ENCODE measurements around the gene CCDC24.

CCDC24 gene

GRCh38 chr1:43995984-43996732 is 4.8 kb downstream of the CCDC24 start:
- H3K4me1 ChIP-seq (ENCODE audit: insufficient read depth, low read length, poor library complexity, severe bottlenecking): peaks cover 10% of the 10 kb centered on the region
- no peak overlapping the region for H3K9ac ChIP-seq (ENCODE audit: low read depth, low read length, poor library complexity, severe bottlenecking)
- no peak overlapping the region for H3K4me3 ChIP-seq (ENCODE audit: low read length, poor library complexity, severe bottlenecking)

DNA sequence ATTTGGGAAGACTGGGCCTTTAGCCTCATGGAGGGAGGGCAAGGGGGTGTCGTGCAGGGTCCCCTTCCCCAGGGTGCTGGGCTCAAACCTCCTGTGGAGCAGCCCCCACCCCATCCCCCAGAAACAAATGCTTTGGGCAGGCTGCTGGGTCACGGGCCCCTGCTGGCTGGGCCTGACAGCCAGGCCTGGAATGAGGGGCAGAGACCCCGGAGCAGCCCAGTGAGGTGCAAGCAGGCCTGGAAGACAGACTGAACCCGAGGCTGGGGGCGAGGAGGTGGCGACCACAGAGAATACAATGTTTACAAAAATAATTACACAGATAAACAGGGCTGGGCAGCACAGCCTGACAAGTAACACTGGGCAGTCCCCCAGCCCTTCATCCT is 5.3 kb downstream of the CCDC24 start:
- no peak overlapping the region for H3K4me2 ChIP-seq (ENCODE audit: low read depth, low read length, poor library complexity, severe bottlenecking)
- no peaks in the 10 kb centered on the region for H3K79me2 ChIP-seq (ENCODE audit: insufficient read depth, low read length)
- no peaks in the 10 kb centered on the region for H3F3A ChIP-seq (ENCODE audit: low read depth)
- TF ChIP-seq CTCF (conservative IDR thresholded peaks at IDR 0.05; ENCODE audit: low read length) (no peak), EZH2phosphoT487 (IDR thresholded peaks at IDR 0.05; ENCODE audit: borderline replicate concordance) (no peak)
- H2AFZ ChIP-seq (ENCODE audit: low read length): no peak overlapping the region
- no peak overlapping the region for H3K4me3 ChIP-seq (ENCODE audit: low read length, poor library complexity, severe bottlenecking)
- peaks cover 10% of the 10 kb centered on the region for H3K4me1 ChIP-seq (ENCODE audit: insufficient read depth, low read length, poor library complexity, severe bottlenecking)
- H3K27me3 ChIP-seq (ENCODE audit: insufficient read depth, low read length, poor library complexity, severe bottlenecking): no peaks in the 10 kb centered on the region
- no peak overlapping the region for H3K9ac ChIP-seq (ENCODE audit: low read depth, low read length, poor library complexity, severe bottlenecking)
- no peaks in the 10 kb centered on the region for H3K9me2 ChIP-seq (replicated peaks; ENCODE audit: low read depth, low read length)
- H3K9me3 ChIP-seq (ENCODE audit: insufficient read depth, low read depth, low read length): no peaks in the 10 kb centered on the region
- H4K20me1 ChIP-seq (ENCODE audit: insufficient read depth, low read length, poor library complexity, severe bottlenecking): no peaks in the 10 kb centered on the region
- H3K36me3 ChIP-seq (ENCODE audit: insufficient read depth, low read length): no peaks in the 10 kb centered on the region

More at GRCh38 chr1:43995984-43996732, 4.8 kb downstream of the CCDC24 start:
- no peaks in the 10 kb centered on the region for H3K9me3 ChIP-seq (ENCODE audit: insufficient read depth, low read depth, low read length)
- TF ChIP-seq EZH2phosphoT487 (IDR thresholded peaks at IDR 0.05; ENCODE audit: borderline replicate concordance): no peak
- no peak for TF ChIP-seq CTCF (conservative IDR thresholded peaks at IDR 0.05; ENCODE audit: low read length)
- H3K4me2 ChIP-seq (ENCODE audit: low read depth, low read length, poor library complexity, severe bottlenecking): no peak overlapping the region
- H4K20me1 ChIP-seq (ENCODE audit: insufficient read depth, low read length, poor library complexity, severe bottlenecking): no peaks in the 10 kb centered on the region
- H3K27me3 ChIP-seq (ENCODE audit: insufficient read depth, low read length, poor library complexity, severe bottlenecking): no peaks in the 10 kb centered on the region
- no peaks in the 10 kb centered on the region for H3K9me2 ChIP-seq (replicated peaks; ENCODE audit: low read depth, low read length)
- H3K36me3 ChIP-seq (ENCODE audit: insufficient read depth, low read length): no peaks in the 10 kb centered on the region
- H3K79me2 ChIP-seq (ENCODE audit: insufficient read depth, low read length): no peaks in the 10 kb centered on the region
- H3F3A ChIP-seq (ENCODE audit: low read depth): no peaks in the 10 kb centered on the region
- no peak overlapping the region for H2AFZ ChIP-seq (ENCODE audit: low read length)

- H2AFZ ChIP-seq (ENCODE audit: low read length): no peak overlapping the region
- H3K4me2 ChIP-seq (ENCODE audit: low read depth, low read length, poor library complexity, severe bottlenecking): no peak overlapping the region
- no peaks in the 10 kb centered on the region for H3K27me3 ChIP-seq (ENCODE audit: insufficient read depth, low read length, poor library complexity, severe bottlenecking)
- no peak overlapping the region for H3K4me3 ChIP-seq (ENCODE audit: low read length, poor library complexity, severe bottlenecking)
- TF ChIP-seq EZH2phosphoT487 (IDR thresholded peaks at IDR 0.05; ENCODE audit: borderline replicate concordance): no peak
- no peak for TF ChIP-seq CTCF (conservative IDR thresholded peaks at IDR 0.05; ENCODE audit: low read length)
- no peaks in the 10 kb centered on the region for H3K9me2 ChIP-seq (replicated peaks; ENCODE audit: low read depth, low read length)
- no peaks in the 10 kb centered on the region for H4K20me1 ChIP-seq (ENCODE audit: insufficient read depth, low read length, poor library complexity, severe bottlenecking)
- no peaks in the 10 kb centered on the region for H3K9me3 ChIP-seq (ENCODE audit: insufficient read depth, low read depth, low read length)
- no peaks in the 10 kb centered on the region for H3K79me2 ChIP-seq (ENCODE audit: insufficient read depth, low read length)
- no peaks in the 10 kb centered on the region for H3F3A ChIP-seq (ENCODE audit: low read depth)
- no peak overlapping the region for H3K9ac ChIP-seq (ENCODE audit: low read depth, low read length, poor library complexity, severe bottlenecking)
- no peaks in the 10 kb centered on the region for H3K36me3 ChIP-seq (ENCODE audit: insufficient read depth, low read length)
- peaks cover 4% of the 10 kb centered on the region for H3K4me1 ChIP-seq (ENCODE audit: insufficient read depth, low read length, poor library complexity, severe bottlenecking)
Measured at GRCh38 chr1:43997295-43997999, 6.0 kb downstream of the CCDC24 start.

All from Loucy (cell line).